Activated effector memory CD4-positive, alpha-beta T cell treated with Interleukin-2 at 50 U/mL for 16 hours (primary cell): ENCODE measurements around the gene OTX1.

Experiments
- DNase-seq: peaks from one replicate; pipeline ENCODE4 v3.0.0-alpha.2; 2020

OTX1 gene

GRCh38 chr2:63047321-63048279, 3.0 kb upstream of the OTX1 start:
- DNase-seq, result no peak

DNA sequence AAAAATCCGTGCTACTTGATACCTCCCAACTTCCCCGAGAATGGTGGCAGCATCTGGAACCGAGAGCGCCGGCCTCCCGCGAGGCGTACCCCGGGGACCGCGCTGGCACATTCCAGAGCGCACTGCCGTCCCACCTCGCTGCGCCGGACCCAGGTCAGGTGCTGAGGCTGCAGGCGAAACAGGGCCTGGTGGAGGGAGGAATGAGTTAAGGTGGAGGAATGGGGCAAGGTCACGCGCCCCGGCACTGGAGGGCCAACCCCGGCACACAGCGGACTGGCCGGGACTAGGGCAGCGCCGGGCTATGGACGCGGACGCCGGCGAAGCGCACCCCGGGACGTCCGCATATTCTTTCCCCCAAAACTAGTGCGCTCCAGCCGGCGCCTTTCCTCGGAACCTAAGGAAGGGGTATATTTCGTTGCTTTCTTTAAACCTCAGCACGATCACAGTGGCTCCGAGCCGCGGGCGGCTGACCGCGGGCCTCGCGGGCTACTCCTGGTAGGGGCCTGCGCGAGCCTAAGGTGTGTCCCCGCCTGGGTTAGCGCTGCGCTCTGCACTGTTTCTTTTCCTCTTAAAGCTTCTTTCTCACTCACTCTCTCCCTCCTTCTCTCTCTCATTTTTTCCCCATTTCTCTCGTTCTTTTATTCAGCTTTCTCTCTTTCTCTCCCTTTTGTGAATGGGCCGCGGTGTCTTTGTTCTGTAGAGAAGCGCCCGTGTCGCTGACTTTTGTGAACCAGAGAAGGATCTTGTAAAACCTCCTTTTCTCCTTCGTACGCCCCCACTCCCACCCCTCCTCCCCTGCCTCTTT, 2.1 kb upstream of the OTX1 start:
- no peak for DNase-seq

DNA sequence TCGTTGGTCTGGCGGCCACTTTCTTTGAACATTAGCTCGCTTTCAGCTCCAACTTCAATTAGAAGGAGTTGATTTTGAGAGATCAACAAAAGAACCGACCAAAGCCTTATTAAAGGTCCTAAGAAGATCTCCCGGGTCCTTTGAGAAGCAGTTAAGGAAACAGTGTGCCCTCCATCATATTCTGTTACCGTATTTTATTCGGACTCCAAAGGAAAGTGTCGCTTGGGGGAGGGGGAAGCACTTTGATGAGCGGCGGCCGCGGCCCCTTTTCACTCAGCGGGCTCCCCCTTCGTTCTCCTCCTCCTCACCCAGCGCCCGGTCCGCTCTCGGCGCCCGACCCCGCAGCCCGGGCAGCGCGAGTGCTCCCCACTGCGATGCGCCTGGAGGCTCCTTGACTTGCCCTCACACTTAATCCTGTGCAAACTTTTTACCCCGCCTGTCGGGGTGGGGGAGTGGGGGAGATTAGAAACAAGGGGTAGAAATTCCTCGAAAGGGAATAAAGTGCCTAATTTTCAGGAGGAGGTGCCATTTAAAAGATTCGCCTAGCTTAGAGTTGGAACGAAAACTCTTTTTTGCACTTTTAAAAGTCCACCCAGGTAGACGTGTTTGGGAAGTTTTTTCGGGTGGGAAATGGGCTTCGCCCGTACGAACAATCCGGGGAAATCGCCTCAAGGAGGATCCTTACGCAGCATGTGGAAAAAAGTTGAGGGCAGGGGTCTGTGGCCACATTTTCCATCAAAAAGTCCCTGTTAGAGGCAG, 1.2 kb upstream of the OTX1 start:
- no peak for DNase-seq

DNA sequence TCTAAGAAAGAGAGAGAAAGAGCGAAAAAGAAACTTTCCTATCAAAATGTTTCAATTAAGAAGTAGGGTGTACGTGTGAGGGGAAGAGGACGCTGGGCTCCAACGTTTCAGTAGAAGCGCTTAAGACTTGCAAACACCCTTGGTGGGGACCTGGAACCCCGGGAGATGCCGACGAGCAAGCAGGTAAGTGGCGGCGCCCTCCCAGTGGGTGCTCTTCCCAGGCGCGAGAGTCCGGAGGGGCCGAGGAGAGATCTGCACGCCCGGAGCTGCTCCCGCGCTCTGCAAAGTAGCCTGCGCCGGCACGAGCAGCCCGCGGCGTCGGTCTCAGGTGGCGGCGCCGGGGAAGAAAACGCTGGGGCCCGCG, 678 bp upstream of the OTX1 start:
- no peak for DNase-seq

GRCh38 chr2:63051042-63051794, 588 bp downstream of the OTX1 start:
- no peak for DNase-seq

GRCh38 chr2:63051795-63052333, 1.2 kb downstream of the OTX1 start:
- no peak for DNase-seq

DNA sequence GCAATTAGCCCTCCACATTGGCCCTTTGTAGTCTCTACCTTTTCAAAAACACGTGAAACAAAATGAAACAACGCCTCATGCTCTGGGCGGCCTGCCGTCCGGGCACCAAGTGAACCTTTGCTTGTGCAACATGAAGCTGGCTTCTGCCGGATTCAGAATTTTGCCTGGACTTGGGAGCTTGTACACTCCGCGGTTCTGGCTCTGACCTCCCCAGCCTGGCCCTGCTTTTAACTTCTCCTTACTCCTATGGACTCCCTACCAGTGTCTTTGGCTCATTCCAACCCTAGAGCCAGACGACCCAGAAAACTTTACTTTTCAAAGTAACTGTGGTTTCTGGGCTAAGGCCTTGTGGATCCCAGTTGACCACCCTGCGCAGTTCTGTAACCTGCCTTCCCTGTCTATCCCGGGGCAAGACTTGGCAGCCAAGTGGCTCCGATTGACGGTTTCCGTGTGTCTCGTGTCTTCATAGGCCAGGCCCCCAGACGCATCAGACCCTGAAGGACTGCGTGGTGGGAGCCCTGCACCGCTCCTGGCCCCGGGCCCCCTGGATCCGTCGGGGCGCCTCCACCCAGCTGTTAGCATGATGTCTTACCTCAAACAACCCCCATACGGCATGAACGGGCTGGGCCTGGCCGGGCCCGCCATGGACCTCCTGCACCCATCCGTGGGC, 1.9 kb downstream of the OTX1 start:
- DNase-seq, result no peak

DNA sequence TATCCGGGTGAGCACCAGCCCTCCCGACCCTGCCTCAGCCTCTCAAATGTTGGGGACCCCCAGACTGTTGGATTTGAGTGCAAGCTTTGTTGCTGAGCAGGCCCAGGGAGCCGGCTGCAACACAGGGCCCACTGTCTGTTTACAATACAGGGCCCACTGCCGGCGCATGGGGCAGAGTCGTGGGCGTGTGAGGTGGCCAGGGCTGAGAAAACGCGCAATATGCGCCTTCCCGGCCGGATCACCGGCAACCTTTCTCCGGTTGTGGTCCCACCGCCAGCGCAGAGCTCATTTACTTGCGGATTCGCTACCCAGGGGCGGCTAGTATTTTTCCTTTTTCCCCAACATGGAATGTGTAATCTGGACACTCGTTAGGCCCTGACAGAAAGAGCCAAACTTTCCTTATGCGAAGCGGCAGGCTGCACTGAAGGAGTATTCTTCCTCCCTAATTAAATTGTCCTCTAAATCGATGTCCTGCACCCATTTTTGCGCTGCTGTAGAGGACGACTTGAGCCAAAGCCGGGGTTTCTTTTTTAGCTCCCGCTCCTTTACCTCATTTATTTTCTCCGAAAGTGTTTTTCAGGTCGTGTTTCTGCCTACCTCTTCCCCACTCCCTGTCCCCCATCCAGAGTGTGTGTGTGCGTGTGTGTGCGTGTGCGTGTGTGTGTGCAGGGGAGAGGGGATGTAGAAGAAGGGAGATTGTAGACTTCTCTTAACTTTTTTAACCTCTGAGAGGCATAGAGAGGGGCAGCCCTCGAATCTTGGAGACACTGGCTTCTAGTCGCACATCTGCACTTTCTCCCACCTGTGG, 2.7 kb downstream of the OTX1 start:
- DNase-seq, result no peak

DNA sequence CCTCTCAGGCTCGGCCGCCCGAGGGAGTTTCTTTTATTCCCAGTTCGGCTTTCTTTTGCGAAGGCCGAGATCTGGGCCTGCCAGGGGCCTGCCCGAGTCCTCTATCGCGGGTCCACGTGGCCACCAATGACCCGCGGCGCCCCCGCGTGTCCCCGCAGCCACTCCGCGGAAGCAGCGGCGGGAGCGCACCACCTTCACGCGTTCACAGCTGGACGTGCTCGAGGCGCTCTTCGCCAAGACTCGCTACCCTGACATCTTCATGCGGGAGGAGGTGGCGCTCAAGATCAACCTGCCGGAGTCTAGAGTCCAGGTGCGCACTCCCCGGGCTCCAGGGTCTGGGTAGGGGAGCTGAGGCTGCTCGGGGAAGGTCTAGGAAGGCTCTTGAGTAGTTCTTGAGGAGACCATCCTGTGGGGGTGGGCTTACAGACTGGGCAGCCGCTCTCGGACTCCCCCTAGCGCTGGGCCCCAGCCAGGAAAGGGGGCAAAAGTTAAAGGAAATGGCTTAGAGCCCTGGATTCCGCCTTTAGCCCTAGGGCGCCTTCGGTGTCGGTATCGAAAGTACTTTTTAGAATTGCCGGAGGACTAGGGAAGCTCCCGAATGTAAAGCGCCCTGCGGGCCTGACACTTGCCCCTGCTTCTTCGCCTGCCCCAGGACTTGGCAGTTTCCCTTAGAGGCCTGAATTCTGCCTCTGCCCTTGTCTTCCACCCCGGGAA, 3.4 kb downstream of the OTX1 start:
- DNase-seq, result no peak

DNA sequence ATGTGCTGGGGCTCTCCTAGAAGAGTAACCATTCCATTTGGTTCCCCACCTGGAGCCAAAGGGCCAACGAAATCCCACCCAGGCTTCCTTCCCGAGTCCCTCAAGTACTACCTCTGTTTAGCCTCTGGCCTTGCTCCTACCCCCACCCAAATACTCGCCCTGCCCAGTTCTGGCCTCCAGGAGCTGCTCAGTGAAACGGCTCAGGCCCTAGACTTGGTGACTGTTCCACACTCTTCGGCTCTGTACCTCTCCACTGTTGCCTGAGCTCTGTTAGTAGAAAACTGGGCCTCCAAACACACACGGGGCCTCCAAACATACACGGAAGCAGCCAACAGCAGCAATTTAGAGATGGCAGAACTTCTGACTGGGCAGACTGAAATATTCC, 4.2 kb downstream of the OTX1 start:
- no peak for DNase-seq

DNA sequence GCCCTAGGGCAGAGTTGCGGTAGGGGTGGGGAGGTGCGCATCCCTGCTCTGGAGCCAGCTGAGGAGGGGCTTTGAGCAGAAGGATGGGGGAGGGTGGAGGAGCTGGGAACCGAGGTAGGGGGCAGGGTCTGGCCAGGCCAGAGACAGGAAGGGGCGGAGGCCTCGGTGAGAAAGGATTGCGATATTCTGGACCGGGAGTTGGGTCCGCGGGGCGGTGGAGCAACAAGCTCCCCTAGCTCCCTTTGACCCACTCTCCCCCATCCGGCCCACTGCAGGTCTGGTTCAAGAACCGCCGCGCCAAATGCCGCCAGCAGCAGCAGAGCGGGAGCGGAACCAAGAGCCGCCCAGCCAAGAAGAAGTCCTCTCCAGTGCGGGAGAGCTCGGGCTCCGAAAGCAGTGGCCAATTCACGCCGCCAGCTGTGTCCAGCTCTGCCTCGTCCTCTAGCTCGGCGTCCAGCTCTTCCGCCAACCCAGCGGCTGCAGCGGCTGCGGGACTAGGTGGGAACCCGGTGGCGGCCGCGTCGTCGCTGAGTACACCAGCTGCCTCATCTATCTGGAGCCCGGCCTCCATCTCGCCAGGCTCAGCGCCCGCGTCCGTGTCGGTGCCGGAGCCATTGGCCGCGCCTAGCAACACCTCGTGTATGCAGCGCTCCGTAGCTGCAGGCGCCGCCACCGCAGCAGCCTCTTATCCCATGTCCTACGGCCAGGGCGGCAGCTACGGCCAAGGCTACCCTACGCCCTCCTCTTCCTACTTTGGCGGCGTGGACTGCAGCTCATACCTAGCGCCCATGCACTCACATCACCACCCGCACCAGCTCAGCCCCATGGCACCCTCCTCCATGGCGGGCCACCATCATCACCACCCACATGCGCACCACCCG, 4.8 kb downstream of the OTX1 start:
- DNase-seq, result no peak

DNA sequence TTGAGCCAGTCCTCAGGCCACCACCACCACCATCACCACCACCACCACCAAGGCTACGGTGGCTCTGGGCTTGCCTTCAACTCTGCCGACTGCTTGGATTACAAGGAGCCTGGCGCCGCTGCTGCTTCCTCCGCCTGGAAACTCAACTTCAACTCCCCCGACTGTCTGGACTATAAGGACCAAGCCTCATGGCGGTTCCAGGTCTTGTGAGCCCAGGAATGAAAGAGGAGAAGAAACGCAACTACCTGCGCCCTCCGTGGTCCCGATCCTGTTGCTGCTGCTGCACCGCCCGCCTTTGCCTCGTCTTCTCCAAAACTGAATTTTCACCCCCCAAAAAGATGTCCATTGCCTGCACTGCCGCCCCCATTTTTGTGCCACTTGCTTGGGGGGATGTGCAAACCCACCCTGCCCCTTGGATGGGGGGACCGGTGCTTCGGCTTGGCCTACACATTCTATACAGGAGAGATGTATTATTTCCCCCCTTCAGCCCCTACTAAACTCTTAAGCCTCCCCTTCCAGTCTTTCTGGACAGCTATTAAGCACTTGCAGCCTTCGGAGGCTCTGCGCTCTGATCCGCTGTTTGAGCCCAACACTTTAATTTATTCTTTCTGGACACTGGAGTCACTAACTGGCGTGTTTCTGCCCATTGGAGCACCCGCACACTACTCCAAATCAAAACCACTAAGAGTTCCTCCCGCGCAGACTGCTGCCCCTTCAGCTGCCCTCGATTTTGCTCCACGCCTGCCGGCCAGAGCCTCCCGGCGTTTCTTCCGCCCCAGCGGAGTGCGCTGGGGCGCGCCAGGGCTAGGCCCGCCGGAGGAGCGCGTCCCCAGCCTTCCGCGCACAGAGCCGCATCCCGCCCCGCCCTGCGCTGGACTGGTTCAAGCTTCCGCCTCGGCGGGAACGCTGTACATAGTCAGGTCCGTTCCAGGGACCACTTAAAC, 5.7 kb downstream of the OTX1 start:
- DNase-seq, result no peak

DNA sequence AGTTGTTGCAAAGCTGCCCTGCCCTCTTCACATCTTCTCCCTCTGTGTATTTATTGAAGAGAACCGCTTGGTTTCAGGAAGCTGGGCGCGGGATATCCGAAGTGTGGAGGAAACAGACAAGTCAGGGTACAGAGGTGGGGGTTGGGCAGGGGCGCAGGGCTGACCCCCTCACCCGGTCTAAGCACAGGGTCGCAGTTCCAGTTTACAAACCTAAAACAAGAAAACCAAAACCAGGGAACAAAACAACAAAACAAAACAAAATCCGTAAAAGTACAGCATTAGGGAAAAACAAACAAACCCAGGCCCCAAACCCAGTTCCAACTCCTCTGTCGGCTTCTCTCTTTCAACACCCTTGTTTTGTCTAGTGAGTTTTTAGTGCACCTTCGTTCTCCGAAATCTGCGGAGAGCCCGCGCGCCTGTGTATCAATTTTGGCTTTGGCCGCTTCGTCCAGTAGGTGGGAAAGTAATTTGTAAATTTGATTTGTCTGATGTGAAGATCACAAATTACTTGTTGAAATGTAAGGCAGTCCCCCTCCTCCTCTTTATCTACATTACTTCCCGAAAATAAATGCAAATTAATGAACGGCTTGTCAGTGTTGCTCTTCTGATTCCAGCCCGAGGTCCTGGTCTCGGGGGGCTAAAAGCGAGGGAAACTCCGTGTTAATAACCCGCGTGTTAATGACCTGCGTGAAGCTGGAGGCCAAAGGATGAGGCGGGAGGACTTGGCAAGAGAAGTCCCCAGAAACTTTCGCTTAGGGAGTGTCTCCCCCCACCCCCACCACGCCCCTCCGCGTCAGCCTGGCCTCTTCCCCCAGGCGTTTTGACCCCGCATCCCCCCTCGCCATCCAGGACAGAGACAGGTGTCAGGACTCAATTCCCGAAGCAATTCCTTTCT, 6.9 kb downstream of the OTX1 start:
- DNase-seq, result no peak

DNA sequence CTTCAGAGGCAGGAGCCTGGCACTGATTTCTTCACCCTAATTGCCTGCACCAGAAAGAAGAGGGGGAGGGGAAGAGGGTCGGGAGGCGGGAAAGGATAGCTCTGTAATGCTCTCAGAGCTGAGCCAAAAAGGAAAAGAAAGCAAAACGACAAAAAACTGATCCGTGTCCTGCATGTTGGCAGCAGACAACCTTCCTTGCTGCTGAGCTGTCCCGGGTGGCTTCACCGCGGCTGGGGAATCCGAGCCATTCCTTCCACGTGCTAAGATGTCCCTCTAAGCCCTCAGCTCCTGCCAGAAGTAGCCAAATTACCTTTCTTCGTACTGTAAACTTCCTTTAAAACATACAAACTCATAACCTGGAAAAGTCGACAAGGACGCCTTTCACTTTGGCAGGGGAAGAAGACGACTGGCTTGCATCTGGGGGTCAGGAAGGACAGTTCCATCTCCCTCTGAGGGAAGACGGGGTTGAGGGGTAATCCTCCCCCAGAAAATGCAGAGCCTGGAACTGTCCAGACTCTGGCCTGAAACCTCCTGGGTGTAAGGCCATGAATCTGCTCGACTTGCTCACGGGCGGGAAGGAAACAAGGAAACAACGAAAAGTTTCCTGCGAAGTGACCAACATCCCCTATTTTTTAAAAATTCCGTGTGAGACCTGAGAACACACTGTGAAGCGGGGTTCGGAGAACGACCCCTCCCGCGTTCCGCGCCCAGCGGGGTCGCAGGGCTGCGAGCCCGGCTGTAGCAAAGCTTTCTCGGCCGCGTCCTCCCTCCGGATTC, 7.7 kb downstream of the OTX1 start:
- no peak for DNase-seq

DNA sequence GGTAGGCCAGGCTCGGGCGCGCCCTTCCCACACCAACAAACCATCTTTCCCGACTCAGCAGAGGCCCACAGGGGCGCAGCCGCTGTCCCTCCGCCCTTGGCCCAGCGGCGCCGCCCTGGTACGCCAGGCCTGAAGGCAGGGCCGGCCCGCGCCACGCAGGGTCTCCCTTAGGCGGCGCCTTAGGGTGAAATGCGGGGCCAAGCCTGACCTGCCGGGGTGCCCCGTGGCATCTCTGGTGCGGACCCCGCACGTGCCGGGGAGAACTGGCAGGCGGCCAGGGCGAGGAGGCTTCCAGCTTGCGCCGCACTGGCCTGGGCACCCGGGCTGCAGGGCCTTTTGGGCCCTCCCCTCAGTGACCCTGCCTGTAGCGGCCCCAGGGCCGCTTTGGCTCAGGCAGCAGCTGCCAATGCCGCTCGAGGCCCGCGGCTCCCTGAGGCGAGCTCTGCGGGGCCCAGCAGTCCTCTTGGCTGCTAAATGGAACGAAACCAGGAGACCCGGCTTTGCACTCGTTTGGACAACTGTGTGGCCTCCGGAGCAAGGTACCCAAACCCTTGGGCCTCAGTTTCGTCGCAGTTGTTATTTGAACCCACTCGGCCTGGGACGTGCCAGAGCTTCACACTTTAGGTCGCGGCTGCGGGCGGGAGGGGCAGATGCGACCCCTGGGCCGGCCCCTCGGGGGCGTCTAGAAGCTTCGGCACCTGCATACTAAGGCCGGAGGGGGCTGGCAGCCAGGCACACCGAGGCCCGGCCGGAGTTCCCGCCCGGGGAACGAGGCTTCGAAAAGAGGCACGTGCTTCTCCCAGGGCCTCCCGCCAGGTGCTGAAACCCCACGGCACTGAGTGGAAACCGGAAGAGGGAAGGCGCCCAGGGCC, 8.5 kb downstream of the OTX1 start:
- no peak for DNase-seq
